Fibroblast of upper back skin (primary cell): ENCODE measurements around the gene PDCD4.

Source experiments
- DNase-seq: peaks from one replicate; pipeline ENCODE4 v3.0.0-alpha.2; 2013

PDCD4 gene

DNA sequence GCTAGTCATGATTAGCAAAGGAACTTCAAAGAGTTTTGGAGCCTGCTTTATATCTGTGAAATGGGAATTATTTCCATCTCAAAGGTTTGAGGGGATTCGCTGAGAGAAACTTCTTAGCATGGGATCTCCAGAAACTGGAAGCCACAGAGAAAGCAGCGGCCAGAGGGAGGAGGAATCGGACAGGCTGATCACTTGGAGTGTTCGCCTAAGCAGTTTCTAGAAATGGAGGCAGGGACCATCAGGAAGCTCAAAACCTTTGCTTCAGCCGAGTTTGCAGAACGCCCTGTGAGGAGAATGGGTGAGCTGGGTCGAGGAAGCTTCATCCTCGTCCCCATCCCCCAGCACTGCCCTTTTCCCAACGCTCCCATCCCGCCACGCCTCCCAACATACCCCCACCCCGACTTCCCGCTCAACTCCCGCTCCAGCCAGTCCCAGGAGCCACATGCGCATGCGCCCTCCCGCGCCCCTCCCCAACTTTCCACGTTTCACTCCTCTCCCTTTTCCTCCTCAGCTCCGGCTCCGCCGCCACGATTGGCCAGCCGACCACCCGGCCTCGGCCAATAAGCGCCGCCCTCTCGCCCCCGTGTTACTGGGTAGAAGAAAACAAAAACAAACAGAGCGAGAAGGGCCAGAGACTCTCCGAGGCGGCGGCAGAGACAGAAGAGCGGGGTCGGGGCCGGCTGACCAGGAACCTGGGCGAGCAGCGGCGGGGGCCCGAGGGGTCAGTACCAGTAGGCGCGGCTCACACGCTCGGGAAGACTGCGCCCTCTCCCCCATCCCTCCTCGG is at the start of gene PDCD4:
PDCD4 (plus strand) TSS at position 631 of the 787 bp plus-strand sequence. CDS start 4,100 bp downstream, outside the sequence.
- DNase-seq: peak; percentile 99

DNA sequence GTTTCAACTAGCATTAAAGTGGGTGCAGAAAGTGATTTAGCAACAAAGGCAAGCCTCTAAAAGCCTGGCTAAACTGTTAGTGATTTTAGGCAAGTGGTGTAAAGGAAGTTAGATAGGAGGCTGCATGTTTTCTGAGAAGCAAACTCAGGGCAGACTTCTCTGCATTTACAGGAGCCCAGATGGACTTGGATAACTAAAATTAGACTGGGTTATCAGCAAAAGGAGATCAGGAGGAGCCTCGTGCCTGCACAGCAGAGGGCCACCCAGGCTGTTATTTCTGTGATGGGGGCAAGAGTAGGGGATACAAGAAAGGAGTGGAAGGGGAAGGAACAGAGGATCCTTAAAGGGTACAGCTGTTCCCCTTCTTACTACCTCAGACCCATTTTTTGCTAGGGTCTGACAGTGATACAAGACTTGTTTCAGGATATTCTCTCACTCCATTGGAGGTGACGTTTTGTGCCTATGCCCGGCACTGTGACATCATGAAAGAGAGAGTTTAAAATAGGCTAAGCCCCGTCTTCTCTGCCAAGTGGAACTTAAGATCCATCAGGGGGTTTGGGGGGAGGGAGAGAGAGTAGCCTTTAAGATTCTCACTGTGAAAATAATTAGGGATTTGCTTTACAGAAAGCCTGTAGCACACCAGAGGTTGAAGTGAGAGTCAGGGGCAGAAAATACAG is 49.6 kb upstream of the PDCD4 start:
- no peak for DNase-seq

DNA sequence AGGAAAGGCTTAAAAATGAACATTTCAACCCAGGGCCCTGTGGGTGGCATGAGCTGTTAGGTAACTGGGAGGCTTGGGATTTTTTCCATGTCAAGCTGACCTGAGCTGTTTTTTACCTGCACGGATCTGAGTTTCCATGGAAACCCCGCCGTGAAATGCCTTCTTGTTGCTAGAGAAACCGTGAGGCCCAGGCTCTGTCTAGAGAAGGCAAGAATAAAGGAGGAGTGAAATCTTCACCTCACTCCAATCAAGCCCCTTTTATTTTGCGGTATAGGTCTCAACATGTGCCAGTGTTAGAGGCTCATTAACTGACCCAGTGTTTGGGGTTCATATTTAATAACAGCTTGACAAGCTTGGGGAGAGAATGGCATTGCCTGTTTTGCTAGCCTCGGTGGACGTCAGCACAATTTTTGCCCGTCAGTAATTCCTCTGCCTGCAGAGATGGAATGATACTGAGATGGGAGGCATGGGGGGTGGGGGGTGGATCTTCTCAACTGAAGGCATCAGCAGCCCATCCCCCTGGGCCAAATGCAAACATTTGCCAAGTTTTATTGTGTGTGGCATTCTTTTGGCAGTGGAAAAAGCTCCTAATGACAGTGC is 48.9 kb upstream of the PDCD4 start:
- no peak for DNase-seq

DNA sequence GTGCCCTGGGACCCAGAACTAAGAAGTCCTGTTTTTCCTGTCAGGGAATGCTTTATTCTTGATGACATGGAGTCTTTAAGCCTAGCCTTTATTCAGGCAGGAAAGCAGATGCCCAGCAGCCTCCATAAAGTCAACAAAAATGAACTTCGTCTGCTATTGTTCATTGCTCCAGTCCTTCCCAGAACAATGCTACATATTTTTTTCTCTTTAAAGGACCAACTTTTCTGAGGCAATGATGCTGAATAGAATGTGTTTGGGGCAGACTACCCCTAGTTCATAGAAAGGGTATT is 47.6 kb upstream of the PDCD4 start:
- DNase-seq: no peak

DNA sequence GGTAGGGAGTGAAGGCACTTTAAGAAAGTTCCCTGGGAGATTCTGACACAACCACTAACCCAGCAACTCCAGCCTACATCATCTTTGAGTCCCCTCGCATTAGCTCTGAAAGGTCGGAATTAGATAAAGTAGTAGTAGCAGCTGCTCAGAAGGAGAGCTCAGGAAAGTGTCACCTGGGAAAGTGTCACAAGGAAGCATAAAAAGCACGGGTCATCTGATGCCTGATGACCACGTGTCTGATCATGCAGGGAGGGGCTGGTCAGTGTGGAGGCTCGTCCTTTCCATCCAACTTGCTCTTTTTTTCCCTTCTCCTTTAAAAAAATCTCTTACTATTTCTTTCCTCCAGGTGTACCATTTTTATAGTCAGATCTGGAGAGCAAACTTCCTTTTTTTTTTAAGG is 47.1 kb upstream of the PDCD4 start:
- no peak for DNase-seq

DNA sequence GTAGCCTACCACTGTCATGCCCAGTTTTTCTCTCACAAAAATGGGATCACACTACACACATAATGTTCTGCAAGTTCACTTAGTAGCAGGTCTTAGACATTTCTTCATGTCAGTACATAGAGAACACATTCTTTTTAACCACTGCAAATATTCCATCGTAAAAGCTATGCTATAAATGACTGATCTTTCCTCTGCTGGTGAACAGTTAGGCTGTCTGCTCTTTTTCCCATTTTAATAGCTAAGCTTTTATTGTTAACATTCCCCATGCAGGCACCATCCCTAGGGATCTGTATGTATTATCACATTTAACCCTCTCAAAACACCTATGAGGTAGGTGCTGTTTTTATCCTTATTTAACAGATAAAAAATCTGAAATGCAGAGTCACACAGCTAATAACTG is 46.2 kb upstream of the PDCD4 start:
- DNase-seq: no peak

DNA sequence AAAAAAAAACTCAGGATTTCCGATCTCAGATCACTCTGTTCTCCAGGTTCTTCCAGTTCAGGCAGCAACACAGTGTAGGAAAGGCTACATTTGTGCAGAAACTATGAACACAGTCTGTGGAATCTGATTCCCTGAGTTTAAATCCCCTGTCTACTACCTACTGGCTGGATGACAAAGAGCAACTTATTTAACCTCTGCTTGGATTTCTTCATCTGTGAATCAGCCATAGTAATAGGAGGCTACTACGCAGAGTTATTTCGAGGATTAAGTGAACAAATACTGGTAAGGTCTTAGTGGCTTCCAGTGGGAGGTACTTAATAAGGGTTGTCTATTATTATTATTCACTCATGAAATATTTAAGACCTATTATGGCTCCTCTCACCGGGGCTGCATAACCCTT is 44.3 kb upstream of the PDCD4 start:
- peak; percentile 78 for DNase-seq

DNA sequence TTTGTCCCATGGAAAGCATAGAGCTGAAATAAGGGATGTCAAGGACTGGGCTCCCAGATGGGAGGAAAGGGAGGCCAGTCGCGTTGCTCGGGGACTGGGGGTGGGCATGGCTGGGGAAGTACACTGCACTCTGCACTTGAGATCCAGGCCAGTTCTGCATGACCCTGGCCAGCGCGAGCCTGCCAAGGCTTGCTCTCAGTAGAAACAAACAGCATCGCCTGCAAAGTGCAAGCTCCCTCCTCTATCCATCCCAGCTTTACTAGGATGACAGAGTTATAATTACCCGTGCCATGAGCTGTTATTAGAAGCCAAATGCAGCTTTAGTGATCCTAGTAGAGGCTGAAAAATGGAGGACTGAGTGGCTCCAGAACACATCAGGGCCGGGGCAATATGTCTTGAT is 43.9 kb upstream of the PDCD4 start:
- DNase-seq: no peak

DNA sequence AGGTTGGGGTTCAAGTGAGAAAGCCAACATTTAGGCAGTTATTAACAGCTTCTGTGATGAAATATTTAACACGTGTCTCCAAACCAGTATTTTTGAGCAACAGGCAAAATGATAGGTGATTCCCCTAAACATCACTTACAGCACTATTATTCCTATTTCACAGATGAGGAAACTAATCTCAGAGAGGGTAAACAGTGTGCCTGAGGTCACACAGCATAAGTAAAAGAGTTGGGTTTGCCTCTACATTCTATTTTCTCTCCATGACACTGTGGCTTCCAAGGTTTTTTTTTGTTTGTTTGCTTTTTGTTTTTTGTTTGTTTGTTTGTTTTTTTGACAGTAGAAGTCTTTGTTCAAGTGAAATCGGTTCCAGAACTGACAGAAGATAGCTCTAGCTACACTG is 43.2 kb upstream of the PDCD4 start:
- no peak for DNase-seq

DNA sequence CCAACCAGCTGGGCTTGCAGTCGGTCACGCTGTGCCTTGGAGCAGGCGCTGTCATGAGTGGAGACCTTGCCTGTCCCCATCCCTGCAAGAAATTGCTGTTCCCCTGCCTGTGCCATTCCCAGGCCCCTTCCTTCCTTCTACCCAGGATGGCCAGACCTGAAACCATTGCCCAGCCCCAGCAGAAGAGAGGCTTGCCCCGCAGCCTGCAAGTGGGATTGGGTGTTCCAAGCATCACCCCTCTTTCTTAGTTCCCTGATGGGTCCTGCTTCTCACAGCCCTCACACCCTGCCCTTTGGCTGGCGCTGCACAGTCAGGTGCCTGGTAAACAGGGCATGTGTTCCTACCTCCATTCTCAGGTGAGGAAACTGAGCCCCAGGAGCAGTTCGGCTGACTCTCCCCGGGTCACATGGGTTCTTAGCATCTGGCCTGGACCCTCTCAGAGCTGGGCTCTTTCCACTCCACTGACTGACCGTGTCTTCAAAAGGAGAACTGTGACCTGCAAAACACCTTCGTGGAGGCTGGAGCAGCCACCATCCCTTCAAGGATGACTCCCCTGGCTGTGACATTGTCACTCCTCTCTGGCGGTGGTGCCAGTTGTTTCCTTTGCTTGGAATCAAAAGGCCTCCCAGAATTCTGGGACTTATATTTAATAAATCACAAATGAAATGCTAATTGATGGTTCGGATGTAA is 41.9 kb upstream of the PDCD4 start:
- DNase-seq: no peak

DNA sequence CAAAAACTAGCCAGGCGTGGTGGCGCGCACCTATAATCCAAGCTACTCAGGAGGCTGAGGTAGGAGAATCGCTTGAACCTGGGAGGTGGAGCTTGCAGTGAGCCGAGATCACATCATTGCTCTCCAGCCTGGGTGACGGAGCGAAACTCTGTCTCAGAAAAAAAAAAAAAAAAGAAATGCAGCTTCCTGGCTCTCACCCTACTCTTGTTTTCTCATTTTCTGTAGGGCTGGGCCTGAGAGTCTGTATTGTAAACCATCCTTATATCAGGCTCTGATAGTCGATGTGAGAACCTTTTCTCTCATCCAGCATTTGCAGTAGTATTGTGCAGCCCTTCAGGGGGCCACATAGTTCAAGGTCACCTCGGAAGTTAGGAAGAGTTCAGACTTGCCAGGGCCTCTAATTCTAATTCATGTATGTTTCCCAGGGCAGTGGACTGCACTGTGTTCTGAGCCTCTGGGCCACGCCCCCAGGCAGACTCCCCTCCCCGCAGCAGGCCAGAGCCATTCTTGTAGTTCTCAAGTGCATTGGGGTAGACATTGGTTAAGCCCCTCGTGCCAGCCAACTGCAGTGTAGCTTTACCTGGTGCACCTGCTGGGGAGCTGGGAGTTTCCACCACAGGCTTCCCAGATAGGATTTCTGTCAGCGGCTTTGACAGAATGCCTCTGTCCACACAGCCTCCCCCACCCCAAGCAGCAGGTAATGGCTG is 38.3 kb upstream of the PDCD4 start:
- DNase-seq: no peak

DNA sequence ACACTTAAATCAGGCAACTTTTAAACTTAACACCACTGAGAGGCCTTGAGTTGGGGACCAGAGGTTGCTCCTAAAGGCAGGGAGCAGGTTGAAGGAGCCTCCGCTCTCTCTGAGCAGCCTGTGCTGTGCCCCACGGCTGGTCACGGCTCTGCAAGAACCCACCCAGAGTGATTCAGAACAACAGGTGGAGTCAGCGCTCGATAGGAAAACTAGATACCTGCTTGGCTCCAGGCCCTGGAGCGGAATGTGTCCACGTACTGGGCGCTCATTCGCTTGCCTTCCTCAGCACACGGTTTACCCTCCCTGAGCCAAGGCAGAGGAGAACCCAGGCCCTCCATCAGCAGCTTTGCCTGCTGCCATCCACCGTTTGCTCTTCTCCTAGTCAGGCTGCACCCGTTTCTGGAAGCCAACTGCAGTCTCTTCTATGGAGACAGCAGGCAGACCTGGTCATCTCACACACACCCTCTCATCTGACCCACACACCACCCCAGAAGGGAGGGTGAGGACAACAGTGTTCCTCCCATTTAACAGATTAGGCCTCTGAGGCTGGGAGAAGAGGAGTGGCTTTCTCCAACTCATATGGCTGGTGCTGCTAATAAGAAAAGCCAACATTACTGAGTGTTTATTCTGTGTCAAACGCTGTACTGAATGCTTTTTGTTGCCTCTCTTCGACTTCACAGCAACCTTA is 37.6 kb upstream of the PDCD4 start:
- DNase-seq: no peak

DNA sequence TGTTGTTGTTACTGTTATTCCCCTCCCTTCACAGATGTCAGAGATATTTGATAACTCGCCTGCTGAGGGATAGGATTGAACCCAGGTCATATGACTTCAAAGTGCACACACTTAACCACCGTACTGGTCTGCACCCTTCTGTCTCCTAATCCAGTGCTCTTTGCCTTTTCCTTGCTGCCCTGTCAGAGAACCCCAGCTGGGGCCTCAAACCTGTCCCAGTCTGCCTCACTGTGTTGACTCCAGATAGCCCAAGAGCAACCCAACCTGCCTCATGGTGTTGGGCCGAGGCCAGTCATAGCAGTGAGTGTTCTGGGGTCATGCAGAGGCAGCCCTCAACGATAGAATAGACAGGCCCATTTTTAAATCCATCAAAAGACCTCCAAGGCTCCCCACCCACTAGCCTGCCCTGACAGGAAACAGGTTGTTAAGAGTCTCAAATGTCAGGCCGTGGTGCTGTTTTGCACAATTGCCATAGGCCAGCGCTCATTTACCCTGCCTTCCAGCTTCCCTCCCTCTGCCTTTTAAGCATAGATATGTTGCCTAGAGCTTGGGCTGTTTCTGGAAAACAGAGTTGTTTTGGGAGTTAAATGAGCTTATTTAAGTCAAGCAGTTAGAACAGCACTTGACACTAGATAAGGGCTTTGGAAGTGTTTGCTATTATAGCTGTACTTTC is 37.0 kb upstream of the PDCD4 start:
- no peak for DNase-seq

DNA sequence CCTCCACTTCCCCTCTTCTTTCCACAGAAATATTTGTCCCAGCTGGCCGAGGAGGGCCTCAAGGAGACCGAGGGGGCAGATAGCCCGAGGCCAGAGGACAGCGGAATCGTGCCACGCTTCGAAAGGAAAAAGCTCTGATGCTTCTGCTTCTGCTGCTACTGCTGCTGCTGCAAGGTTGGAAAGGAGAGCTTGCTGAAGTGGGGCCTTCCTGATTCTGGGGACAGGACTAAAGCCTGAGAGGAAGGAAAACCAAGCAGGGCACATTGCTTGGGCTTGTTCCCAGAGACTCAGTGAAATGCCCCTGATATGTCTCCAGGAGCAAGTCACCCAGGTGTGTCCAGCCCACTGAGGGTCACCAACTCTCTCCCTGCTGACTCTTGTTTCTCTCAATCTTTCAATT is 35.9 kb upstream of the PDCD4 start:
- no peak for DNase-seq

DNA sequence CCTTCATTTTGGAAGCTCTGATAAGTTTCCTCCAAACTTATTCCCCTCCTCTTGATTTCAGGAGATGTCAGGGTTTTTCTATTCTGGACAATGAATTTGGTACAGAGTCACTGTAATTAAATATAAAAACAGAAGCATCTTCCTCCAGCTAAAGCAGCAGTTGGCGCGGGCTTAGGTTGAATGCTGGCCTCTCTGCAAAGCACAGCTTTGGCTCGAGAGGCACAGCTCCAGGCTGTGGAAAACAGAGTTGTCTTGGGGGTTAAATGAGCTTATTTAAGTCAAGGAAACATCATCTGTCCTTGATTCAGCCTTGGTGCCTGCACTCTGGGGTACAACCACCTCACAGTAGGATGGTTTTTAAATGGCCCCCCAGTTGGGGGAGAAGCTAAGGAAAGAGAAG is 35.0 kb upstream of the PDCD4 start:
- no peak for DNase-seq

DNA sequence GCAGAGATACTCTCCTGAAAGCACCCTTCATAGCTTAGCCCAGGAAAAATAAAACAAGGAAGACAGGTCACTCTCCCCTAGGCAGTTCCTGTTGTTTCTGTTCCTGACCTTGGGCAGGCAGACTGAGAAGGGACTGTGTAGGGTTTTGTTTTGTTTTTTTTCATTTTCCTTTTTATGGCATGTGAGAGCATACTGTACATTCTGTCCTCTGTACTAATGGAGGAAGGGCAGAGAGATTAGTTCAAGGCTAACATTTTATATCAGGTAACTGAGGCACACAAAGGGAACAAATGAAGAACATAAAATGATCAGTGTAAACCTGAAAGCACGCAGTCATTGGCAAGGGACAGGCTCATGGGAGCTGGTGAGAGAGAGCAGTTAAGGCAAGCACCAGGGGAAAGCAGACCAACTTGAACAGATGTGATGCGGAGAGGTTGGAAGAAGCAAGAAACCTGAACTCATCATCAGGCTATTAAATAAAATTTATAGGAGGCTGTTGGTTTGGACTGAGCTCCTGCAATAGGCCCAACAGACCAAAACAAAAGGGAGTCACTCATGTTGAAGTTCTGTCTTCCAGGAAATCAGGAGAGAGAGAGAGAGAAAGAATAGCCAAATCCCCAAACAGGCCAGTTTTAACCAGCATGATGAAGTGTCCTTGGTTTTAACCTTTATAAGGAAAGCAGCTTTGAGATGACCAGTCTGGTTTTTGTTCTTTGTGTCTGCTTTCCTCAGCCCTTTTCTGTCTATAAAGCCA is 34.1 kb upstream of the PDCD4 start:
- no peak for DNase-seq

DNA sequence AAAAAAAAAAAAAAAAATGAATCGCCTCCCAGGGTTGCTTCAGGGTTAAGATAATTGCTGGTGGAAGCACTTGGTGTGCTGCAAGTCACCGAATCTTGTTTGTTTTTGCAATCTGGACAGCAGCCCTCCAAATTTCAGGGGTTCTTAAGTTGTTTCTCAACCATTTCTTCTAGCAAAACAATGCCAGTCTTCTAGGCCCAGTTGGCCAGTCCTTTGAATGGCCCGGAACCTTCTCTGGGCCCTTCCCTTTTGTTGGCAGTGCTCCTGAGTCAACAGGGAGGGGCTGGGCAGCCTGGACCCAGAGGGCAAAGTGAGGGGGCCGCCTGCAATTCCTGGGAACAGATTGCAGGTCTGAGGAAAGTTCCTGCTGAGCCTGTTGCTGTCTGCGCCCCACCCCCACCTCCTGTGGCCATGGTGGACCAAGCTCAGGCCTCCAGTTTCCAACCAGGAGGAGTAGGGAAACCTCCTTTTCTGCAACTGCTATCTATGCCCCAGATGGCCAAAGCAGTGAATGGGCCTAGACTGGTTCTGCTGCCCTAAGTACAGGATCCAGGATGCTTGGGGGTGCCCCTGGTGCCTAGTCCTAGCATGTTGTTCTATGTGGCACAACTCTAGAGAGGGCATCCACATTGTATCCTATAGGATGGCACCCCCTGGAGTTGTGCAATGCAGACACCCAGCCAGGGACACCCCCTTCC is 31.4 kb upstream of the PDCD4 start:
- no peak for DNase-seq

DNA sequence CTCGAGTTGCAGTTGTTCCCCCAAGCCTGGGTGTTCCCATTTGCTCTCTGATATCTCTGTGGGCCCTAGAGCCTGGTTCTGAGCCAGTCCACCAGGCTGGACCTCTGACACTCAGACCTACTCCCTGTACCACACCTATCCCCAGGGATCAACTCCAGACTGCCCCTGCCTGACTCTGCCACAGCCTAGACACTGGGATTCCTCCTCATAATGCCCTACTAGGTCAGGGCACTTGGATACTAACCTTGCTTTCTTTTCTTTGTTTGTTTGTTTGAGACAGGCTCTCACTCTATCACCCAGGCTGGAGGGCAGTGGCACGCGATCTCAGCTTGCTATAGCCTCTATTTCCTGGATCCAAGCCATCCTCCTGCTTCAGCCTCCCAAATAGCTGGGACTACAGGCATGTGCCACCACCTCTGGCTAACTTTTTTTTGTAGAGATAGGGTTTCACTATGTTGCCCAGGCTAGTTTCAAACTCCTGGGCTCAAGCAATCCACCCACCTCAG is 30.8 kb upstream of the PDCD4 start:
- DNase-seq: no peak

DNA sequence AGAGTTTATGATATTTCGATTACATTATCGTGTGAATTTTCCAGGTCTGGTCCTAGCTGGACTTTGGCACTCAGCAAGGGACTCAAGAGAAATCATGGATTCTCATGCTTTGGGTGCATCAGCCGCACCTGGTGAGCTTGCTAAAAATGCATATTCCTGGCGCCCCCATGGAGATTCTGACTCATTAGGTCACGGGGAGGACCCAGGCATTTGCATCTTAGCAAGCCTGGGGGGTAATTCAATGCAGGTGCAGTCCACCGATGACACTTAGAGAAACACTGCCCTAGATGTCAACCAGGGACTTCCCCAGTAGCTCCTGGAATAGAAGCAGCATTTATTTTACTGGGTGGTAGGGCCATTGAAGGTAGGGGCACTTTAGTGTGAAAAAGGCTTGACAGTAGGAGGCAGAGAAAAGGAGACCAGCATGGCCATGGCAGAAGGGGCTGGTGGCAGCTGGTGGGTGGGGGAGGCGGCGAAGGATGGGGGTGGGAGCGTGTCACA is 29.9 kb upstream of the PDCD4 start:
- DNase-seq: no peak

DNA sequence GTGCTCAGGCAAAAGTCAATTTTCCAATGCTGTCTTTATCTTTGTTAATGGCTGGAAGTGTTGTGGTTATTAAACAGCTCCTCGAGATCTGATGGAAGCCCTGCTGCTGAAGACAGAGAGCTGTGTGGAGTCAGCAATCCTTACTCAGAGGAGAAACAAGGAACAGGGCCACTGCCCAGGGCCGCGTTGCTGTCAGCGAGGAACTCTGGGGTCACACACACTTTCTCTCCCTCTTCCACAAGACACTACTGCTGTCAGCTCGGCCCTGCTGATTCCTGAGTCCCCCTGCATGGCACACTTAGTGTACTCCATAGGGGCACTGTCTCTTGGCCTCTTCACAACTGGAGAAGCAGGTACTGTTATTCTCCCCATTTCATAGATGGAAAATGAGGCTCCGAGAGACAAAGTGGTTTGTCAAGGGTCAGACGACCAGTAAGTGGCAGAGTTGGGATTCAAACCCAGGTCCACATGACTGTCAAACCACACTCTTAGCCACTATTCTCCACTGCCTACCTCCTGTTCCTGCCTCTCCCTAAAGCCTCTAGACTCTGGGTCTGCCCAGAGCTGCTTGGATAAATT is 29.3 kb upstream of the PDCD4 start:
- DNase-seq: no peak
